ENCODE measurements around the gene INPP4B.

DNA sequence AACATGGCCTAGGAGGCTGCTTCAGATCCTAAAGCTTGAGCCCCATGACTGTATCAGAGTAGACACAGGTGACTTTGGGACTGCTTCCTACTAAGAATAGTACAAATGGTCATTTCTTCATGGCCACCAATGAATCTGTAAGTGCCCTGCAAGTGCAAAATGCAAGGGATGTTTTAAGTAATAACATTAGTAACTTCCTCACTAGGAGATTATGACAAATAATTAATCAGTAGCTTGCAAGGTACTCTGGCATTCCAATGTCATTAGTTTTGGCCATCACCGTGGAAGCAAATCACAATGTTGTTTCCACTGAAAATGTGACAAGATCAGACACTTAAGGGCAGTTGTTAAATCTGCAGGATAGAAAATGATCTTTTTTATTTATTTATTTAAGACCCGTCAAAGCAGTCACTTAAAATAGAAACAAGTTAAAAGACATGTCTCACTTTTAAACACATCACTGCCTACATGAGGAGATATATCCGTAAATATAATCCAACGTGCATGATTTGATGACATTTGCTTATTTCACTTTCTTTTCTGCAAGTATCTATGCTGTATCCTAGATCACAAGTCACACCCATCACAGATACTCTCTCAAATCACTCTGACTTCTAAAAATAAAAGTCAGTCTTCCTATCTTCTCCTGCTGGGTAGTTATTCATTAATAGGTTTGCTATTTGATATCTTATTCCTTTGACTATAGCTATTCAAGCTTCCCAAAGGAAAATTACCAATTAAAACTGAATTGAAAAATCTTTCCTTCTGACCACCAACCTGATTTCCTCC is 809.1 kb downstream of the INPP4B start:
- no peak for TF ChIP-seq EZH2 (IDR thresholded peaks at IDR 0.05; ENCODE audit: insufficient read depth, poor library complexity, severe bottlenecking)
- no peak for TF ChIP-seq EZH2phosphoT487 (IDR thresholded peaks at IDR 0.05; ENCODE audit: insufficient read depth, low read depth)

Data from GM23248 (cell line).